GM10847 (cell line): ENCODE results near the gene ADGRG7.

ENCODE experiments used
- POLR2A ChIP-seq: IDR thresholded peaks from 2 replicates; pipeline ENCODE4 v1.6.1; 2011; ENCODE audit not compliant: insufficient read length; ENCODE audit errors: extremely low read depth

Gene ADGRG7

DNA sequence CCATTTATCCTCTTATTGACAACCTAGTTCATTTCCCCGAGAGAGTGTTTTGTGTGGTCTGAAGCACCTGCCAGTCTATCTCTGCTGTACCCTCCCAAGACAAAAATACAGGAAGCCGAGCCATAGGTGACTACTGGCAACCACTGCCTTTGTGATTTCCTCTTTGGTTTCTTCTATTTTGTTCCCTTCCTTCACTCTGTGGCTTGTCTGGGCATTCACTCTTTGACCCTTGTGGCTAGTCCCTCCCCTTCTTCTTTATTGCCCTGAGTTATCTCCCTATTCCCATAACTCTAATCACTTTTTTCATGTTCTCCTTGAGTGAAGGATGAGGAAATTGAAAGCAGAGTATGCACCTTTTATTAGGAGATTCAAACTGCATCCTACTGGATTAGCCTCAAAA is at the start of gene ADGRG7:
Gene ADGRG7, plus strand, starts transcription at position 297 of the 400 bp plus-strand sequence. CDS start 256 bp downstream, outside the sequence.
- TF ChIP-seq POLR2A: no peak

DNA sequence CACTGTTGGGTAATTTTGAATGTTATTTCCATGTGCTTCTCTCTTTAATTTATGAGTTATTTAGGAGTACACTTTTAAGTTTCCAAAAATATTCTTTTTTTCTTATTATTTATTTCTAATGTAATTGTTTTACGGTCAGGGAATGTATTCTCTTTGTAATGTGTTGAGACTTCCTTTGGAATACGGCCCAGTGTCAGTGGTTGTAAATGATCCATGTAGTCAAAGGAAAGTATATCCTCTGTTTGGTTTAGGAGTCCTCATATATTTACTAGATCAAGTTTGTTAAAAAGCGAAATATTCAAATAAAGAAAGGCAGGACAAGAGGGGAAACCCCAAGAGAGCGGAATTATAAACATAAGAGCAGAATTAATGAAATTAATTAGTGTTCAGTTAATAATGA is 49.0 kb upstream of the ADGRG7 start:
- no peak for TF ChIP-seq POLR2A

DNA sequence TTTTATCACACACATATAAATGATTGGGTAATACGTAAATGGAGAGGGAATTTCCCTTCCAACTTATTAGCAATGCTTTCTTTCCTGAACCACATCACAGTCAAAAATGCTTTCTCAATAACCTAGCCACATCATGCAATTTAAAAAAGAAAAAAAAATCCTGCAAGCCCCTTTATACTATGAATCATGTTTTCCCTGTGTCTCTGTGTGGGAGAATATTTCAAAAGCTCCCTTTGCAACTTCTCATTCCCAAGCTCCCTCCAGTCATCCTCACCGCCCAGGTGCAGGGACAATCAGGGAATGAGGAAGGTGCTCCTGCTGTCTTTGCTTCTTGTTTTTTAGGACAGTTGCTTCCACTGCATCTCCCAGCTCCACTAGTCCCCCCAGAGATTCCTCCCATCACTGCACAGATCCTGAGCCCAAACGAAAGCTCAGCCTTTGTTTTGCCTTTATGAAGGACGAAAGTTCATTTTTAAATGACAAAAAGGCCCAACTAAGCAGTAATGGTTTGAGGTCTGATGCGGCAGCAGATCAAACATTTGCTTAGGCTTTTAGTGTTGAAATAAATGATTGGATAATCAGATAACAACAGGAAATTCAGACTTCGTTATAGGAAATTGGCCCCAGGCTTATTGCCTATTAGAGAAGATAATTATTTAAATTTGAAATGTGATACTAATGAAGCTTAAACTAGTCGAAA is 47.8 kb upstream of the ADGRG7 start:
- no peak for TF ChIP-seq POLR2A

GRCh38 chr3:100562224-100562857 is 47.1 kb upstream of the ADGRG7 start:
- TF ChIP-seq POLR2A: no peak

DNA sequence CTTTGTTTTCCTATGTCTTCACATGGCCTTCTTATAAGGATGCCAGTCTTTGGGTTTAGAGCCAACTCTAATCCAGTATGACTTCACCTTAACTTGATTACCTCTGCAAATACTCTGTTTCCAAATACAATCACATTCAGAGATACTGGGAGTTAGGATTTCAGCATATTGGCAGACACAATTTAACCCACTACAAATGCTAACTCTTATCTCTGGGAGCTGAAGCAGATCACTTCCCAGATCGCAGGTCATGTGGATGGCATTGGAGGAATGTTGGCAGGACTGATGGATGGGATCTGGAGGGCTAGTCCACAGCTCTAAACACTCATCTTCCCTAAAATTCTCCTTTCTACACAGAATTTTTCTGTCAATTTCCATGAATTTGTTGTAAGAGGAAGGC is 46.2 kb upstream of the ADGRG7 start:
- TF ChIP-seq POLR2A: no peak

- TF ChIP-seq POLR2A: no peak
Measured at GRCh38 chr3:100563652-100564211, 45.7 kb upstream of the ADGRG7 start.

DNA sequence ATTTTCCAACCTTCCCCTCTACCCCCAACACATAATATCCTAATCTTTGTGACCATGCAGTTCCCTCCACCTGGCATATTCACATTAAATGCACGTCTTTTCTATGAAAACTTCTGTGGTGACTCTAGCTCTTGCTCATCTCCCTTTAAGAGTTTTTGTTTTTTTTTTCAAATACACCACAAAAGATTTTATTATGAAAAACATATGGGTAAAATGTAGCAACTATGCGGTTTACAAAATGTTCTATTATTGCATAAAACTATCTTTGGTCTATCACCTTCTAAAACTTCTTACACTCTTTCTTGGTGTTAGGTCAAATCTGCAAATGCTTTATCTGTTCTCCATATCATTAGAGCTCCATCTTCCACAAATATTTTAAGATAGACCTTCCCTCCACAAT is 38.6 kb upstream of the ADGRG7 start:
- no peak for TF ChIP-seq POLR2A

- no peak for TF ChIP-seq POLR2A
Measured at GRCh38 chr3:100574536-100574935, 34.9 kb upstream of the ADGRG7 start.

DNA sequence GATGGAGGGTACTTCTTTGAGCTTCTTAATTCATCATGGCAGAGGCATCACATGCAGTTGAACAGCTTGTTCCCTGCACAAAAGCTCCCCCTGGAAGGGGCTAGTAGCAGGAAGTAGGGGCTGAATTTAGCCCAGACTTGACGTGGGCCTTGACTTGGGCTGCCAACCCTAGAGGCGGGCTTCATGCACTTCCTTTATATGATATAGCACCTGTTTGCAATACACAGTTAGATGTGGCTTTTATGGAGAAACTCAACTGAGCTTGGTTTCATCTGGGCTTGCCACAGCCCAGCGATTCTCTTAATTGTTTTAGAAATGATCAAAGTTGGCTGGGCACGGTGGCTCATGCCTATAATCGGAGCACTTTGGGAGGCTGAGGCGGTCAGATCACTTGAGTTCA is 33.7 kb upstream of the ADGRG7 start:
- no peak for TF ChIP-seq POLR2A

DNA sequence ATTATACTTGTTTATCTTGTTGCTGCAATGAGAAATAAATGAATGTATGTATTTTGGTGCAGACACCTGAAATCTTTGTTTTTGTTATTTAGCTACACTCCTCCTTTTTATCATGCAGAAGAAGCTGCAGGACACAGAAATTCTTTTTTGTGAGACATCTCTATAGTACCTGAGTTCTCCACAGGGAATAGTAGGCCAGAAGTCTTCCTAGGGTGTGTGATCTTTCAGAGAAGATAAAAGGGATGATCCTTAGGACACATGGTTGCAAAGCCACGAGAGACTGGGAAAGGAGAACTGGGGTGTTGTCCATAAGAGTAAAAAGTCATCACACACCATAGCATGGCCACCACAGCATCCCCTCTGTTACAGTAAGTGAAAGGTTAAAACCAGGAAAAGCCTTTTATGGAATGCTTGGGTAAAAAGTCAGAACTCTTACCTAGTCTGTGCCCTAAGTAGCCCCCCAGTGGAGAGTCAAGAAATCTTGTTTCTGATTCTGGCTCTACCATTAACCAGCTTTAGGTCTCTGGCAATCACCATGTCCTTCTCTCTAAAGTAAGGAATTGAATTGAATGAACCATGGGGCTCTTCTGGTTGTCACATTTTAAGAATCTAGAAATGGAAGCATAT is 31.9 kb upstream of the ADGRG7 start:
- no peak for TF ChIP-seq POLR2A

- TF ChIP-seq POLR2A: no peak
Measured at GRCh38 chr3:100578646-100579045, 30.8 kb upstream of the ADGRG7 start.

GRCh38 chr3:100580147-100580546 is 29.3 kb upstream of the ADGRG7 start:
- no peak for TF ChIP-seq POLR2A

DNA sequence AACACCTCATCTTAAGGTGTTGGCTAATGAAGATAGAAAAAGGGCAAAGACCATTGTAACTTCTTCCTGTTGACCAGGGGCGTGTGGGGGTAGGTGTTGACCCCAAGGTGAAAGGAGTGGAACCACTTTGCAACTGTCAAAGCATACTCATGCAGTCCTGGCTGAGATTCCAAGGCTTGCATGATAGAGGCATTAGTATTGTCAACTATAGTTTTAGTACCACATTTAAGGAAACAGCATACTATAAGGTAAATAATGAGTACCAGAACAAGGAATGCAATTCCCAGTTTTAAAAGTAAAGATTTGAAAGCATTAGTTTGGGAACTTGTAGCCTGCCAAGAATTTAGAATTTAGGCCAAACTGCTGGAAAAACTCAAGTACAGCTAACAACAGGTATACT is 27.8 kb upstream of the ADGRG7 start:
- no peak for TF ChIP-seq POLR2A

DNA sequence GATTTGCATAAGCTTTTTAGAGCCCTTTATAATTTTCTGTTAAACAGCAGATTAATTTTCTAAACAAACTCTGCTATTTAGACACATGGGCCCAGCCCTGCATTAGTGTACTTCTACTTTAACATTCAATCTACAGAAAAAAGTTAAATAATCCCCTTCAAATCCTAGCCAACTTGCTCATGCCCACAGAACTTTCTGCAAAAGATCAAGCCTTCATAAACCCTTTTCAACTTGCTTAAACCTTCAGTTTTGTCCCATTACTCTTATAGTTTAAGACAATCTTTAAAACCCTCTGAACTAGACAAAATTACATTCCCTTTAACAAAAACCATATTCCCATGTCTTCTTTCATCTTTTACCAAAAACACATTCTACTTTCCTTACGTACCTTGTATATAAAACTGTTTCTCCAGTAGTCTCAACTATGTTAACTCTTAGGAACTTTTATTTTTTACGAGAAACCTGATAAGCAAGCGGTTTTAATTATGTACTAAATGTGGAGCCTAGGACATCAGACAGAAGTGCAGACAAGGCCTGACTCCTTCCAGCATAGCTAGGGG is 25.2 kb upstream of the ADGRG7 start:
- TF ChIP-seq POLR2A: no peak

DNA sequence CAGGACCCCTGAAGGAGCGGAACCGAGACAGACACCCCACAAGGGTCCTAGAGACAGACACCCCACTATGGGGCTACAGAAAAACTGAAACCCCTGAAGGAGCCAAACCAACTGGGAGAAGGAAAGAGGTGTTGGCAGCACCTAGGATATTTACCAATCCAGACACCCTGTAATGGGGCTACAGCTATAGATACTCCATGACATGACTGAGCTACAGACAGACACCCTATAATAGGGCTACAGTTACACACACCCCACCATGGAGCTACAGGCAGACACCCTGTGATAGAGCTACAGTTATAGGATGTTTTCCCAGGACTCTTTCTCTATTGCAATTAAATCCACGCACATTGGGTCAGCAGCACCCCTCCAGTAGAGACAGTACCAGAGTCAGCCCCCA is 22.6 kb upstream of the ADGRG7 start:
- no peak for TF ChIP-seq POLR2A

DNA sequence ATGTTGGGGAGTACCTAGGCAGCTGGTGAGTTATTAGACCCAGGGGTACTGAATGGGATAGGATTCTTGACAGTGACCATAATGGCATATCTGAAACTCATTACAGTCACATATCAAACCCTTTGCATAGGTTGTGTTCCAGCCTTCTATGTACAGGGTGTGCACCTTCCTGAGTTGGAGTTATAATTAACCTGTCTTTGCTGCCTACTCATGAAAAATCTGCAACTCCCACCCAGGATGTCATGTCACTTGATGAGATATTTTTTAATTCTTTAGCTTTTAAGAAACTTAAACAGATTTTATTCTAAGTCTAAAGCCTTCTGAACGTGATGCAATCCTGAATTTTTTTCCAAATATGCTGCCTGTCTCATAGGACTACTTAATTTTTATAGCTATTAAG is 21.1 kb upstream of the ADGRG7 start:
- TF ChIP-seq POLR2A: no peak
